Ishikawa (cell line): ENCODE measurements around the gene TFB2M.

Experiments used
- EP300 ChIP-seq: IDR thresholded peaks from 2 replicates; pipeline ENCODE4 v1.6.1; 2012; ENCODE audit warnings: borderline replicate concordance
- FOXM1 ChIP-seq: IDR thresholded peaks from 2 replicates; pipeline ENCODE4 v1.6.1; 2012; ENCODE audit warnings: low read depth, borderline replicate concordance
- RAD21 ChIP-seq: IDR thresholded peaks from 2 replicates; pipeline ENCODE4 v1.6.1; 2012; ENCODE audit warnings: low read depth
- REST ChIP-seq: IDR thresholded peaks from 2 replicates; pipeline ENCODE4 v1.6.1; 2012; ENCODE audit warnings: low read depth, mild to moderate bottlenecking
- YY1 ChIP-seq: IDR thresholded peaks from 2 replicates; pipeline ENCODE4 v1.6.1; 2012; ENCODE audit warnings: low read depth

GRCh38 chr1:246587032-246587431 is 21.0 kb upstream of the TFB2M start:
- TF ChIP-seq RAD21 (no peak), YY1 (no peak), FOXM1 (no peak), REST (no peak), EP300 (no peak)
